ENCODE data around the gene TCHH.

DNA sequence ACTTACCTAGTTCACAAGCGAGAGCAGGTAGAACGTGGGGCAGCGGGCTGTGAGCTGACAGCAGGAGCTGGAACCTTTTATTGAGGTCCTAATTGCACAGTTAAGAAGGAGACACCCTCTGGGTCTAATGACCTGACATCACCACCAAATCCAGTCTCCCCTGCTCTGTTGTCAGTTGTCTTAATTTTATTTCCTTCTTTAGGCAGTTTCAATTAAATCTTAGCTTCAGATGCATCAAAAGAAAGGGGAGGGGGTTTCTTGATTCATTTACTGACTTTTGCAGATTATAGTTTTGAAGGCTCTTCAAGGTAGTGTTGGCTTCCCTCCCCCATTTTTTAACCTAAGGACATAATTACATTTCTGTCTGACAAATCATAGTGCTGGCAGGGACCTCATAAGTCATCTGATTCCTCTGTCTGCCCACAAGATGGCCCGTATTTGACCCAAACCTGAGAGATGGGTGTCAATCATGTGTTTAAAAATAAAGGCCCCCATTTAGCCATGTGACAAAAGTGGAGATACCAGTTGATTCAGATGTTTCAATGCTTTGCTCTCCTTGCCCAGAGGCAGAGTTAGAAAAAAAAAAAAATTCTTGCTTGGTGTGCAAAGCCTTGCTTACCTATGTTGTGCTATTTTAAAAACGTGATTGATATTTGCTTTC, 26.1 kb downstream of the TCHH start, which contains the start of gene TCHHL1:
- TF ChIP-seq POLR2A (IDR thresholded peaks at IDR 0.05), result no peak
- TF ChIP-seq CTCF (IDR thresholded peaks at IDR 0.05), result no peak
